CD4-positive, alpha-beta T cell treated with Interferon alpha-2 for 1 hour (primary cell): Measurements from ENCODE around the gene ASTN2.
"Not testable (repeated sequence)": the region's sequence is repeated elsewhere in the genome, so short reads cannot be mapped to it uniquely, and the experiment has no call there.

ENCODE experiments used
- DNase-seq, 2 donors: peaks; one replicate each; pipeline ENCODE4 v3.0.0-alpha.2; 2020 to 2022

ASTN2 gene

GRCh38 chr9:116715751-116716150, 699.1 kb downstream of the ASTN2 start:
- DNase-seq: no peak

- DNase-seq: no peak
Observed at GRCh38 chr9:116713271-116713670, 701.6 kb downstream of the ASTN2 start.

GRCh38 chr9:116712781-116713180, 702.1 kb downstream of the ASTN2 start:
- no peak for DNase-seq

- no peak for DNase-seq
Observed at GRCh38 chr9:116706310-116707290, 708.3 kb downstream of the ASTN2 start.

- no peak for DNase-seq
Observed at GRCh38 chr9:116705531-116705930, 709.3 kb downstream of the ASTN2 start.

GRCh38 chr9:116704470-116704869, 710.4 kb downstream of the ASTN2 start:
- DNase-seq: no peak

- DNase-seq: no peak
Observed at GRCh38 chr9:116703634-116704033, 711.2 kb downstream of the ASTN2 start.

- DNase-seq: no peak
Observed at GRCh38 chr9:116701940-116702642, 712.8 kb downstream of the ASTN2 start.

- DNase-seq: no peak
Observed at GRCh38 chr9:116700882-116701865, 713.7 kb downstream of the ASTN2 start.

- no peak for DNase-seq
Observed at GRCh38 chr9:116700279-116700678, 714.6 kb downstream of the ASTN2 start.

- DNase-seq: no peak
Observed at GRCh38 chr9:116697887-116698286, 717.0 kb downstream of the ASTN2 start.

- DNase-seq: no peak
Observed at GRCh38 chr9:116697362-116697761, 717.5 kb downstream of the ASTN2 start.

- DNase-seq: no peak
Observed at GRCh38 chr9:116695438-116695837, 719.4 kb downstream of the ASTN2 start.

- no peak for DNase-seq
Observed at GRCh38 chr9:116694785-116695291, 720.0 kb downstream of the ASTN2 start.

- no peak for DNase-seq
Observed at GRCh38 chr9:116693233-116693731, 721.6 kb downstream of the ASTN2 start.

- no peak for DNase-seq
Observed at GRCh38 chr9:116692616-116693015, 722.2 kb downstream of the ASTN2 start.

GRCh38 chr9:116691607-116692006, 723.2 kb downstream of the ASTN2 start:
- no peak for DNase-seq

GRCh38 chr9:116690805-116691204, 724.1 kb downstream of the ASTN2 start:
- DNase-seq: not testable (repeated sequence)

- DNase-seq: no peak
Observed at GRCh38 chr9:116689486-116690032, 725.3 kb downstream of the ASTN2 start.

GRCh38 chr9:116688806-116689485, 725.9 kb downstream of the ASTN2 start:
- DNase-seq: no peak

GRCh38 chr9:116687754-116688135, 727.1 kb downstream of the ASTN2 start:
- no peak for DNase-seq
